GM20000 (cell line): Measurements from ENCODE around the gene HERPUD1.

Experiments used
- DNase-seq: peaks from one replicate; pipeline ENCODE4 v3.0.0; 2012; ENCODE audit warnings: low spot score
- TF ChIP-seq, protein P1 (sequence below): IDR thresholded peaks from 2 replicates; pipeline ENCODE4 v1.5.1; 2012; ENCODE audit warnings: mild to moderate bottlenecking, control low read depth; ENCODE audit errors: extremely low read depth, missing control alignments

Gene HERPUD1

DNA sequence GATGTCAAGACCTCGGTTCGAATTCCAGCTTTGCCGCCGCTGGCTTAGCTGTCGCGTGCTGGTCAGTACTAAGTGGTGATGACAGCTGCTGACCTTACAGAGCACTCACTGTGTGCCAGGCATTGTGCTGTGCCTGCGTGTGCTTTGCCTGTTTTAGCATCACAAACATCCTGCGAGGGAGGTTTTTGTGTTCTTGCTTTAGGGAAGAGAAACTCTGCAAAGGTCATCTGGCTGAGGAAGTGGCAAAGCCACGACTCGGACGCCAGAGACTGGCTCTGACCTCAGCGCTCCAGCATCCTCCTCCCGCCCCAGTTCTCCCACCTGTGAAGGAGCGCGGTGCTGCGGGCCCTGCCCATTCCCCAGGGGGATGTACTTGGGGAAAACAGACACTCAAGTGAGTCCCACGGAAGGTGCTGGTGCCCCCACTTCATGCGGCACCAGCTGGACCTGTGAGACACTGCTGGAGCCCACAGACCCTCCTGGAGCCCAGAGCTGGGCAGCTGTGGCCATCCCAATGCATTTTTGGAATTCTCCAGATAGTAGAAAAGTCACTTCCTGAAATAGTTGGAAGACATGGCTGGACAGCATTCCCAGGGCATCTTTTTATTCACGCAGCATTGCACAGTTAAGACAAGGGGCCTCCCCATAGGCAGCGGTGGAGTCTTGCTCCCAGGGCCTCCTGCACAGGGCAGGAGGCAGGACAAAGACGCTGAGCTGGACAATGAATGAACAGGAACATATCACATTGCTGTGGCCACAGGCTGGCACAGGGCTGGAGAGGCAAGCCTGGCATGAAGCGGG lies 20.0 kb upstream of the HERPUD1 start:
- TF ChIP-seq, protein P1, sequence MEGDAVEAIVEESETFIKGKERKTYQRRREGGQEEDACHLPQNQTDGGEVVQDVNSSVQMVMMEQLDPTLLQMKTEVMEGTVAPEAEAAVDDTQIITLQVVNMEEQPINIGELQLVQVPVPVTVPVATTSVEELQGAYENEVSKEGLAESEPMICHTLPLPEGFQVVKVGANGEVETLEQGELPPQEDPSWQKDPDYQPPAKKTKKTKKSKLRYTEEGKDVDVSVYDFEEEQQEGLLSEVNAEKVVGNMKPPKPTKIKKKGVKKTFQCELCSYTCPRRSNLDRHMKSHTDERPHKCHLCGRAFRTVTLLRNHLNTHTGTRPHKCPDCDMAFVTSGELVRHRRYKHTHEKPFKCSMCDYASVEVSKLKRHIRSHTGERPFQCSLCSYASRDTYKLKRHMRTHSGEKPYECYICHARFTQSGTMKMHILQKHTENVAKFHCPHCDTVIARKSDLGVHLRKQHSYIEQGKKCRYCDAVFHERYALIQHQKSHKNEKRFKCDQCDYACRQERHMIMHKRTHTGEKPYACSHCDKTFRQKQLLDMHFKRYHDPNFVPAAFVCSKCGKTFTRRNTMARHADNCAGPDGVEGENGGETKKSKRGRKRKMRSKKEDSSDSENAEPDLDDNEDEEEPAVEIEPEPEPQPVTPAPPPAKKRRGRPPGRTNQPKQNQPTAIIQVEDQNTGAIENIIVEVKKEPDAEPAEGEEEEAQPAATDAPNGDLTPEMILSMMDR = no peak
- peak; percentile 71 for DNase-seq

DNA sequence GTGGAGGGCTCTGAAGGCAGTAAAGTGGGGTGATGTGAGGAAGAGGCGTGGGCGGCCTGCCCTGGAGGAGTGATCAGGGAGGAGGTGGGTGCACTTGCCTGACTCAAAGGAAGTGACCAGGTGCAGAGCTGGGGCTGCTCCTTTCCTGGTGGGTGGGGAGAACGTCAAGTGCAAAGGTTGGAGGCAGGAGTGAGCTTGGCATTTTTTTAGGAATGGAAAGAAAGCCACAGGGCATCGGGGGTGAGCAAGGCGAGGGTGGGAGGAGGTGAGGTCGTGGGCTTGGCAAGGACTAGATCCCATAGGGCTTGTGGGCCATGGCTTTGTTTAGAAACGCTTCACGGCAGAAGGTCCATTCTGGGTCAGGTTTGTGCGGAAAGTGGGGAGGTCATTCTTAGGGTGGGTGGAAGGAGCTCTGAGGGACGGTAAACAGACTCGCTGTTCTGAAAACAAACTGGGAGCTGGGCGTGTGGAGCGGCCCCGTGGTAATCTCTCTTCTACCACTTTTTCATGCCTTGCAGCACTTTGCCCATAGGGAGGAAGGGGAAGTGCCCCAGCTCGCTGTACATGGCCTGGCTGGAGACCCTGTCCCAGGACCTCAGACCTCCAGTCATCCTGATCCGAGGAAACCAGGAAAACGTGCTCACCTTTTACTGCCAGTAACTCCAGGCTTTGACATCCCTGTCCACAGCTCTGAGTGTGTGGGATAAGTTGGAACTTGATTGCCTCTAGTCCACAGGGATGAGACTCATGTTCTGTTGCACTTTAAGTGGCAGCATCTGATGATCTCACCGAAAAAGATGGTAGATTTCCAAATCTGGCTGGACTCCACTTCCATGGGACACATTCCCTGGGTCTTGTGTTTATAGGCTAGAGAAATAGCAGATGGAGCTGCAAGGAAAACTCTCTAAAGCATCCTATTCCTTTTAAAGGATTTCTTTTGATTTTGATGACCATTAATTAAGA lies 18.9 kb upstream of the HERPUD1 start:
- TF ChIP-seq, protein P1 = no peak
- no peak for DNase-seq

DNA sequence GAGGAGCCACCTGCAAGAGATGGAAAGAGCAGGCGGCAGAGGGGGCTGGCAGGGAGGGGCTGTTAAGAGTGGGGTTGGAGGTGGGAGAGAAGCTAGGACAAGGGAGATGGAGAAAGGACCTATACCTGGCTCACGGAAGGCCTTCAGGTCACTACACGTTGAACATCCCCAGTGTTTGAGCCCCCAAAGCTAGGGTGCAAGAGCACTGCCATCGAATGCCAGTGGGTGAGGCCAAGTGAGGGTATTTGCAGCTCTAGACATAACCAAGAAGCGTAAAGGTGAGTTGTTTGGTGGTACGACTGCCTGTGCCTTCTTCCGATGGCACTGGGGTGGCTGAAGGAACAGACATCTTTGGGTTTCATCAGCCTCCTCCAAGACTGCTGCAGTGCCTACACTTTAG lies 17.0 kb upstream of the HERPUD1 start:
- TF ChIP-seq, protein P1 = no peak
- DNase-seq = no peak

DNA sequence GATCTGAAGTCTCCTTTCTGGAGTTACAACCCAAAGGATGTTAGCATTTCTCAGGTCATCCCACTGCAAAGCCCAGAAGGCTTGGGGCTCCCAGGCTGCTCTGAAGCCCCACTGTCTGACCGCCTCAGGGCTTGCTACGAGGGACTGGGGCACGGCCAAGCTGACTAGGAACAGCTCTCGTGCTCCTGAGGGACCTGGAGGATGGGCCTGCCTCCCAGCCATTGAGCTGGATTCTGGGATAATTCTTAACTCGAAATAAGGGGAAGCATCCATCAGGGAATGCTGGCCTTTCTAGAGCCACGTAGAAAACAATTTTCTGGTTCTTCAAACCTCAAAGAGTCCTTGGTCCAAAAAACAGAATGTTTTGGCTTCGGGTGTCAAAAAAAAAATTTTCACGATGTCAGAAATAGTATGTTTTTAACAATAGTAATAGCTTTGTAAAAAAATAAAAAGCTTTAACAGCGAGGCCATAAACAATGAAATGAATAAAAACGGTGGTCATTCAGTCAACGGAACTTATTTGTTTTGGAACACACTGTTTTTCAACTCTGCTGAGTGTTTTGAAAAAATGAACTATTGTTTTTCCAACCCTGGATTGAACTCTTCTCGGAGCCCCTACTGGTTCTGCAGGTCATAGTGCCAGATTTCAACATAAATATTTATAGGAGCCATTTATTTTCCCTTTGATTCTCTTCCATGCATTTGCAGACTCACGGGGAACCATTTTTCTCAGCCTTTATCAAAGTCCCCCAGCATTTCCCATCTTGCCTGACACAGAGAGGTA lies 16.4 kb upstream of the HERPUD1 start:
- DNase-seq = no peak
- TF ChIP-seq, protein P1 = no peak

DNA sequence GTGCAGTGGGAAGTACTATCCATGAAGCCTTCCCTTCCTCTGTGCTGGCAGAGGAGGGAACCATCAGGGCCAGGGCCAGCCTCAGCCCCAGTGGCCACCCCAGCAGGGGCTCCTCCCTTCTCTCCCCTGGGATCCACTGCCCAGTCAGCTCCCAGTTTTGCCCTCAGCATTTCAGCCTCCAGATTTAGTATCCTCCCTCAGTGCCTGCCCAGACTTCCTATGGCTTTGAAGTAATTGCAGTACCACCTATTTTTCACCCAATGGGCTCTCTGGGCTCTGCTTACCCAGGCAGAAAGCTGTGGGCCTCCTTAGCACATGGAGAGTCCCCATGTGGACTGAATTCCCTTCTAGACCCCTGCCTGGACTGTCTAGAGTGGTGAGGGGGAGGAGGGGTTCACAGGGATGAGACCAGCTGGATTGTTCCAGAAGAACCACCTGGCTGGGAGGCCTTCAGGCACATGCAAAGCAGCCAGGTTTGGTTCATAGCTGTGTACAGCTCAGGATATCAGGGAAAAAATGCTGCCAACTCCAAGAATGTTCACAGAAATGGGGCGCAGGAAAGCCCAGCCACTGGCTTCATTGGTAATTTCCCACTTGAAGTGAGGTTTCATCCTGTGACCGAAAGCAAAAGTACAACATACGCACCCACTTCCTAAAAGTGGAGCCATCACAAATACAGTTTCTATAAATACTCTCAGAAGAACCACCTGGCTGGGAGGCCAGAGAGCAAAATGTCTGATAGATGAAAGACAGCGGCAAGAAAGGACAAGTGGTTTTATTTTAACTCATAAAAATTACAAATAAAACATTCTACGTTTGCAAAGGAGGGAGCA lies 15.2 kb upstream of the HERPUD1 start:
- peak; percentile 71 for DNase-seq
- TF ChIP-seq, protein P1 = no peak

DNA sequence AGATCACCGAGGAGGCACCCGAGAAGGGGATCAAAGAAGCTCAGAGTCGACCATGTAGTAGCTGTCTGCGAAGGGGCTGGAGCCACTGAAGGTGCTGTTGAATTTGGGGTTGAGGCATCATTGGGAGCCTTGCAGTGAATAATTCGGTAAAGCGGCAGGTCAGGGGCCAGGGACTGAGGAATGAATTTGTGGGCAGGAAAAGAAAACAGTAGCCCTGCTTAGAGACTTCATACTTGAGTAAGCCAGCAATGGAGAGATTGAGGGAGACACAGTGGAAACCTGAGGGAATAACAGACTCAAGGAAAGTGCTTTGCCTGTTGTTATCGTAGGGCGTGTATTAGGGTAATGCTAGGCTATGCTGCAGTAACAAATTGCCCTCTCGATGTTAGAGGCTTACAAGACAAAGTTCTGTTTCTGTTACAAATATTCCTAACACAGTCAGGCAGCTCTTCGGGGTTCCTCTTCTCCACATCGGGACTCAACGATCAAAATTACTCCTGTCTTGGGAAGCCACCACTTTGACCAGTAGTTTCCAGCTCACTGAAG lies 13.4 kb upstream of the HERPUD1 start:
- TF ChIP-seq, protein P1 = no peak
- DNase-seq = no peak
